A549 treated with Hydrocortisone at 1 μM for 4 hours (cell line): ENCODE results near the gene SYTL5. TPM values are rescaled to one million over a fixed set of nuclear protein-coding genes. Genes with fewer than 3 reads are reported as not detected.

ENCODE experiments used
- total RNA-seq: library from RNA; stranded (reverse); fragments of 200-300 nt; extraction: Qiagen RNA extraction; gene quantifications from 5 replicates; pipeline ENCODE4 v1.2.3, GENCODE V29; 2022

SYTL5 gene
- 0.27 to 0.35 TPM (median 0.32 TPM) in 5 replicates for total RNA-seq

DNA sequence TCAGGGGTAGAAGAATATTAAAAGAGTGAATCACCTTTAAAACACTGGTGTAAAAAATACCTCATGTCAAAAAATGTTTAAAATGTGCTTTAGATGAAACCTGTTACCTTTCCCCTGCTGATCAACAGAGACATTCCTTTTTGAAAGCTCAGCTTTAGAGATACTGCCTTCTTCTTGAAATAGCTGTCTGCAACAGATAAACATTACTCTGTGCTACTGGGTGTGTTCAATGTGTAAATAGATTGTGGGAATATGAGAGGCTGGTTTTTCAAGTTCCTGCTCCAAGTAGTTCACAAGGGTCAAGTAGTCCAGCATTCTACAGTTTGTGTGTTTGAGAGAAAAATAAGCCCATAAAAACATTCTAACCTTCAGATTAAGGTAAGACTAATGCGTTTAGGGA lies at the start of gene SYTL5:
TSS of gene SYTL5 (plus strand) at position 263 of the 400 bp plus-strand sequence. CDS start 27,337 bp downstream, outside the sequence.

Other genes with a start within 250 kb of the SYTL5 start
- 0.02 to 0.08 TPM (median 0.05 TPM) in 5 replicates for gene CYBB, start 226.5 kb upstream of the SYTL5 start, total RNA-seq
- 13.5 to 21.3 TPM (median 14.7 TPM) in 5 replicates for gene DYNLT3, start 159.0 kb upstream of the SYTL5 start, total RNA-seq
- 7.6 to 9.1 TPM (median 8.2 TPM) in 5 replicates for gene SRPX, start 214.3 kb downstream of the SYTL5 start, total RNA-seq